WTC11 (cell line): ENCODE measurements around the gene CAMK2B. TPM values are rescaled to one million over a fixed set of nuclear protein-coding genes. Genes with fewer than 3 reads are reported as not detected.

Source experiments
- ATAC-seq: fragments of 200-7000 bp; cut with Tn5 transposase; 2 replicates; pipeline ENCODE4 v1.10.0; 2021; ENCODE audit warnings: mild to moderate bottlenecking, moderate library complexity
- CTCF ChIA-PET: fragments of 300-600 bp; sonication (Branson Sonifier 250); formaldehyde crosslinking; loops from one replicate; lab custom pipeline; 2021; ENCODE audit warnings: antibody characterized with exemption; lab: Charles Lee
- POLR2A ChIA-PET: fragments of 350-600 bp; sonication (Branson Sonifier 250); formaldehyde crosslinking; loops from one replicate; lab custom pipeline; 2021; ENCODE audit warnings: antibody characterized with exemption; lab: Charles Lee
- DNase-seq: peaks from one replicate; pipeline ENCODE4 v3.0.0; 2021; ENCODE audit warnings: low spot score
- H3K27ac Mint-ChIP-seq: 2 replicates; pipeline ENCODE4 v1.8.0; 2021; ENCODE audit warnings: mixed read lengths
- H3K27me3 Mint-ChIP-seq: 2 replicates; pipeline ENCODE4 v1.8.0; 2021; ENCODE audit warnings: low read depth, mild to moderate bottlenecking, moderate library complexity, mixed read lengths
- H3K36me3 Mint-ChIP-seq: 2 replicates; pipeline ENCODE4 v1.8.0; 2021; ENCODE audit warnings: mixed read lengths
- H3K4me1 Mint-ChIP-seq: 2 replicates; pipeline ENCODE4 v1.8.0; 2022; ENCODE audit warnings: mixed read lengths
- H3K4me3 Mint-ChIP-seq: 2 replicates; pipeline ENCODE4 v1.8.0; 2021; ENCODE audit warnings: mild to moderate bottlenecking, moderate library complexity, mixed read lengths
- H3K9me3 Mint-ChIP-seq: 2 replicates; pipeline ENCODE4 v1.8.0; 2021; ENCODE audit warnings: mixed read lengths
- AR ChIP-seq: fragments of 250-450 bp; sonication (Bioruptor Pico); IDR thresholded peaks from 2 replicates; pipeline ENCODE4 v1.9.0; 2021; ENCODE audit warnings: mild to moderate bottlenecking
- ARID4B ChIP-seq: sonication (generic); formaldehyde crosslinking; IDR thresholded peaks from 2 replicates; pipeline ENCODE4 v1.8.0; 2023; ENCODE audit warnings: missing genetic modification reagents, mild to moderate bottlenecking, borderline replicate concordance
- ERG ChIP-seq: fragments of 250-450 bp; sonication (Bioruptor Pico); IDR thresholded peaks from 2 replicates; pipeline ENCODE4 v1.8.0; 2021; ENCODE audit warnings: mild to moderate bottlenecking
- HMGXB4 ChIP-seq: sonication (generic); formaldehyde crosslinking; IDR thresholded peaks from 2 replicates; pipeline ENCODE4 v1.8.1; 2023; ENCODE audit warnings: mild to moderate bottlenecking, moderate library complexity, missing genetic modification reagents
- IRF1 ChIP-seq: sonication (generic); formaldehyde crosslinking; IDR thresholded peaks from 2 replicates; pipeline ENCODE4 v1.8.0; 2023; ENCODE audit warnings: missing genetic modification reagents
- IRF2 ChIP-seq: sonication (generic); formaldehyde crosslinking; IDR thresholded peaks from 2 replicates; pipeline ENCODE4 v1.8.0; 2022; ENCODE audit warnings: low read depth, missing genetic modification reagents, borderline replicate concordance
- KAT7 ChIP-seq: sonication (generic); formaldehyde crosslinking; IDR thresholded peaks from 2 replicates; pipeline ENCODE4 v1.8.1; 2023; ENCODE audit warnings: missing genetic modification reagents, mild to moderate bottlenecking, borderline replicate concordance
- NR2C2 ChIP-seq: sonication (generic); formaldehyde crosslinking; IDR thresholded peaks from 2 replicates; pipeline ENCODE4 v1.8.0; 2022; ENCODE audit warnings: mild to moderate bottlenecking, missing genetic modification reagents
- RELA ChIP-seq: sonication (generic); formaldehyde crosslinking; IDR thresholded peaks from 2 replicates; pipeline ENCODE4 v1.8.1; 2022; ENCODE audit warnings: missing genetic modification reagents, mild to moderate bottlenecking, borderline replicate concordance
- TCF7 ChIP-seq: sonication (generic); formaldehyde crosslinking; IDR thresholded peaks from 2 replicates; pipeline ENCODE4 v1.8.0; 2022; ENCODE audit warnings: mild to moderate bottlenecking, low read depth, missing genetic modification reagents, moderate library complexity
- ZNF121 ChIP-seq: sonication (generic); formaldehyde crosslinking; IDR thresholded peaks from 2 replicates; pipeline ENCODE4 v1.8.0; 2023; ENCODE audit warnings: missing genetic modification reagents
- total RNA-seq: library from RNA; stranded (reverse); gene quantifications from 3 replicates; pipeline ENCODE4 v1.2.3, GENCODE V29; 2021

CAMK2B gene
- total RNA-seq, 1 experiment from 2014 or later: 0.44 TPM

- H3K27ac Mint-ChIP-seq: no peak overlapping the region
- TF ChIP-seq HMGXB4 (no peak), ERG (no peak), AR (CRISPR knock-in tag) (no peak), KAT7 (no peak), RELA (no peak), IRF2 (CRISPR knock-in tag) (no peak), ZNF121 (CRISPR knock-in tag) (no peak), TCF7 (no peak), ARID4B (CRISPR knock-in tag) (no peak), NR2C2 (CRISPR knock-in tag) (no peak), IRF1 (no peak)
- no peak for ATAC-seq
- CTCF ChIA-PET: no interaction called here
- H3K4me1 Mint-ChIP-seq: peaks cover 11% of the 10 kb centered on the region
- no peak overlapping the region for H3K4me3 Mint-ChIP-seq
- POLR2A ChIA-PET: no interaction called here
- H3K36me3 Mint-ChIP-seq: no peaks in the 10 kb centered on the region
- DNase-seq: no peak
- H3K27me3 Mint-ChIP-seq: peaks cover 10% of the 10 kb centered on the region
- H3K9me3 Mint-ChIP-seq: peaks cover 7% of the 10 kb centered on the region
Measured at GRCh38 chr7:44167920-44168319, 157.5 kb downstream of the CAMK2B start.

Other genes starting within 250 kb of the CAMK2B start
- 20.9 to 25.3 TPM (median 24.7 TPM) in 3 replicates for gene POLM, start 243.1 kb downstream of the CAMK2B start, total RNA-seq
- 50.8 to 55.5 TPM (median 52.4 TPM) in 3 replicates for gene AEBP1, start 221.2 kb downstream of the CAMK2B start, total RNA-seq
- 140 to 154 TPM (median 146 TPM) in 3 replicates for gene POLD2, start 202.0 kb downstream of the CAMK2B start, total RNA-seq
- gene MYL7, start 184.3 kb downstream of the CAMK2B start, total RNA-seq: 0.39 to 1.6 TPM (median 0.90 TPM) in 3 replicates
- 3.3 to 5.1 TPM (median 4.5 TPM) in 3 replicates for gene GCK, start 136.2 kb downstream of the CAMK2B start, total RNA-seq
- 82.2 to 102 TPM (median 83.7 TPM) in 3 replicates for gene YKT6, start 124.6 kb downstream of the CAMK2B start, total RNA-seq
- 71.8 to 83.9 TPM (median 82.7 TPM) in 3 replicates for gene NUDCD3, start 165.1 kb upstream of the CAMK2B start, total RNA-seq
- gene NPC1L1, start 215.7 kb upstream of the CAMK2B start, total RNA-seq: 0.15 to 0.18 TPM (median 0.16 TPM) in 3 replicates
- gene DDX56, start 248.3 kb upstream of the CAMK2B start, total RNA-seq: 69.4 to 83.1 TPM (median 74.5 TPM) in 3 replicates